K562 (cell line): ENCODE measurements around the gene RNFT1. TPM values are rescaled to one million over a fixed set of nuclear protein-coding genes. Genes with fewer than 3 reads are reported as not detected.

Experiments used
- ATAC-seq: fragments of 200-7000 bp; cut with Tn5 transposase; 3 replicates; pipeline ENCODE4 v1.9.1; 2020; ENCODE audit warnings: moderate library complexity
- BruUV-seq: library from RNA; stranded (reverse); fragments of 400-500 nt; replicated peaks from 2 replicates; lab custom pipeline; 2021; lab: Mats Ljungman, UMichigan
- CTCF ChIA-PET: fragments of 300-600 bp; formaldehyde crosslinking; extraction: SDS; loops from one replicate; lab custom pipeline; 2021; ENCODE audit warnings: low intra/inter-chr PET ratio; lab: Yijun Ruan, JAX
- POLR2A ChIA-PET: fragments of 300-600, 350-650 bp; sonication (Branson Sonifier 250); formaldehyde crosslinking; extraction: SDS; loops from one replicate; lab custom pipeline; 2021; ENCODE audit warnings: antibody characterized with exemption, inconsistent platforms; lab: Yijun Ruan, JAX
- DNase-seq, 4 experiments: peaks; one replicate each; pipeline versions ENCODE4 v3.0.0 to v3.0.0-alpha.2; 2011 to 2018; ENCODE audit warnings: low spot score in 3 of 4, mixed read lengths in 3 of 4; ENCODE audit errors: extremely low read depth in 1 of 4
- FAIRE-seq: peaks from 2 replicates; lab custom pipeline; 2011; peaks lifted over from hg19 to GRCh38; lab: Jason Lieb, UNC
- H2AFZ ChIP-seq: 2 replicates; pipeline ENCODE4 v1.6.0; 2011; ENCODE audit warnings: low read depth, low read length, control low read depth, inconsistent platforms
- H3K27ac ChIP-seq: fragments of 200-600 bp; 3 replicates; pipeline ENCODE4 v1.8.0; 2011; ENCODE audit warnings: low read depth, mild to moderate bottlenecking, control low read depth, inconsistent platforms, low read length, moderate library complexity, mixed read lengths; ENCODE audit errors: extremely low read depth
- H3K27me3 ChIP-seq, 2 experiments: fragments of 300-600 bp in 1 of 2; 2 replicates in 1 of 2; 3 replicates in 1 of 2; pipeline versions ENCODE4 v1.6.0 to v1.8.0; 2011; ENCODE audit warnings: inconsistent platforms in 2 of 2, low read length in 2 of 2, mild to moderate bottlenecking in 1 of 2, mixed read lengths in 1 of 2, moderate library complexity in 1 of 2; ENCODE audit not compliant: control insufficient read depth in 2 of 2, insufficient read depth in 2 of 2
- H3K36me3 ChIP-seq: fragments of 300-600 bp; 3 replicates; pipeline ENCODE4 v1.8.0; 2011; ENCODE audit warnings: mild to moderate bottlenecking, low read length, inconsistent platforms; ENCODE audit not compliant: control insufficient read depth, insufficient read depth
- H3K4me1 ChIP-seq, 2 experiments: fragments of 200-600 bp in 1 of 2; replicated peaks in 1 of 2; 2 replicates in 1 of 2; 3 replicates in 1 of 2; pipeline versions ENCODE4 v1.5.1 to v1.8.0; 2011; ENCODE audit warnings: inconsistent platforms in 2 of 2, low read length in 2 of 2, mild to moderate bottlenecking in 1 of 2, mixed read lengths in 1 of 2, moderate library complexity in 1 of 2; ENCODE audit not compliant: control insufficient read depth in 2 of 2, insufficient read depth in 2 of 2
- H3K4me2 ChIP-seq: 2 replicates; pipeline ENCODE4 v1.6.1; 2011; ENCODE audit warnings: low read length, control low read depth, inconsistent platforms, mixed read lengths; ENCODE audit not compliant: insufficient read depth
- H3K4me3 ChIP-seq: fragments of 200-600 bp; sonication (generic), shearing (Covaris generic); 2 replicates; pipeline ENCODE4 v1.5.1; 2016; ENCODE audit warnings: control low read depth, inconsistent platforms
- H3K79me2 ChIP-seq: fragments of 200-600 bp; 3 replicates; pipeline ENCODE4 v1.8.0; 2011; ENCODE audit warnings: low read length, inconsistent platforms; ENCODE audit not compliant: control insufficient read depth, insufficient read depth
- H3K9ac ChIP-seq, 2 experiments: 2 replicates each; pipeline versions ENCODE4 v1.6.0 to v1.6.1; 2011; ENCODE audit warnings: low read depth in 2 of 2, low read length in 2 of 2, control low read depth in 1 of 2, inconsistent platforms in 1 of 2, mild to moderate bottlenecking in 1 of 2, mixed read lengths in 1 of 2; ENCODE audit not compliant: insufficient read depth in 1 of 2
- H3K9me1 ChIP-seq: one replicate; pipeline ENCODE4 v1.6.0; 2011; ENCODE audit warnings: inconsistent platforms, mild to moderate bottlenecking, low read length, moderate library complexity; ENCODE audit not compliant: control insufficient read depth, insufficient read depth
- H3K9me3 ChIP-seq: replicated peaks from 2 replicates; pipeline ENCODE4 v1.5.1; 2011; ENCODE audit warnings: low read depth, low read length, inconsistent platforms; ENCODE audit not compliant: control insufficient read depth, insufficient read depth
- H4K20me1 ChIP-seq: replicated peaks from 2 replicates; pipeline ENCODE4 v1.6.1; 2011; ENCODE audit warnings: low read length, inconsistent platforms, mixed read lengths; ENCODE audit not compliant: control insufficient read depth, insufficient read depth
- ZZZ3 ChIP-seq: fragments of 450-650 bp; IDR thresholded peaks from 2 replicates; pipeline ENCODE4 v1.6.1; 2016; ENCODE audit warnings: antibody characterized with exemption, mild to moderate bottlenecking, moderate library complexity
- WGBS: fragments of 100-300 bp; shearing (Covaris generic); methylation state at CpG from one replicate; pipeline ENCODE4 v1.1.6; 2016; ENCODE audit warnings: low coverage, mixed read lengths; ENCODE audit not compliant: insufficient coverage; ENCODE audit errors: missing lambda C conversion rate; 5-methylcytosine and 5-hydroxymethylcytosine counted together
- in situ Hi-C: fragments of 300-500 bp; cut with MboI; formaldehyde crosslinking; loops from 4 replicates; pipeline ENCODE4 v1.15.0; 2018; ENCODE audit warnings: inconsistent platforms, mixed read lengths
- intact Hi-C: fragments of 100-400 bp; cut with micrococcal nuclease; formaldehyde crosslinking; loops from 2 replicates; pipeline ENCODE4 v1.14.2; 2022
- polyA plus RNA-seq, 8 experiments: library from polyadenylated mRNA; depleted of rRNA in 4 of 8; stranded (reverse) in 5 of 8; unstranded in 3 of 8; fragments of >200 nt; fragmentation: Nextera tagmentation in 2 of 8; fragmentation: Illumina TruSeq in 1 of 8; extraction: Ambion mirVana in 2 of 8; extraction: Trizol in 1 of 8; gene quantifications; 2 replicates each; pipeline versions ENCODE4 v1.2.1 to v1.2.3, GENCODE V29; 2011 to 2014; ENCODE audit warnings: inconsistent platforms in 1 of 8, missing spikeins in 1 of 8
- small RNA-seq: library from RNA; depleted of rRNA; stranded (forward); fragments of <200 nt; gene quantifications from one replicate; pipeline ENCODE3, GENCODE V24; 2014
- total RNA-seq, 7 experiments: library from RNA; depleted of rRNA in 6 of 7; stranded (reverse); fragments of >200 nt in 6 of 7; fragmentation: Illumina TruSeq in 2 of 7; extraction: Trizol in 2 of 7; gene quantifications; 2 replicates each; pipeline versions ENCODE4 v1.2.1 to v1.2.3, GENCODE V29; 2011 to 2021; ENCODE audit warnings: low replicate concordance in 1 of 7
- TF ChIP-seq, protein P1 (sequence below), 3 experiments: fragments of 200-800 bp in 1 of 3; fragments of 250-450 bp in 1 of 3; fragments of 450-650 bp in 1 of 3; sonication (Bioruptor Pico) in 1 of 3; sonication (Bioruptor generic) in 1 of 3; formaldehyde crosslinking in 1 of 3; IDR thresholded peaks; 2 replicates each; pipeline versions ENCODE4 v1.6.1 to v1.8.0; 2016 to 2022; ENCODE audit warnings: mild to moderate bottlenecking in 2 of 3, missing genetic modification characterization in 2 of 3, missing compliant biosample characterization in 1 of 3, moderate library complexity in 1 of 3

The RNFT1 gene
- total and polyA plus RNA-seq, 9 of the 15 experiments (the other 6 are each of a cell fraction or from before 2014, with no cell fraction given): 15.8 to 61.3 (median 23.5) TPM

DNA sequence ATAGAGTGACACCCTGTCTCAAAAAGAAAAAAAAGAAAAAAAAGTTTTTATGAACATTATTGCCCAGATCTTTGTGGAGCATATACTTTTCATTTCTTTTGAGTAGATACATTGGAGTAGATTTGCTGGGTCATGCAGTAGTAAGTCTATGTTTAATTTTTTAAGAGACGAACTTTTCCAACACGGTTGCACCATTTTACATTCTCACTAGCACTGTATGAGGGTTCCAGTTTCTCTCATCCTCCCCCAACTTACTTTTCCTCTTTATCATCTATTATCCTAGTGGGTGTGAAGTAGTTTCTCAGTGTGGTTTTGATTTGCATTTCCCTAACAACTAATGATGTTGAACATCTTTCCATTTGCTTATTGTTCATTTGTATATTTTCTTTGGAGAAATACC is 61.1 kb downstream of the RNFT1 start:
- Histone ChIP-seq H3K4me3 (no peak overlapping the region), H3K4me1 (peaks cover 2 to 5% of the 10 kb centered on the region in 2 experiments; a peak in 3 of 5 replicates), H3K9ac (no peak overlapping the region), H3K27me3 (no peaks in the 10 kb centered on the region), H3K9me3 (no peaks in the 10 kb centered on the region), H3K79me2 (peaks cover 87% of the 10 kb centered on the region), H4K20me1 (no peaks in the 10 kb centered on the region), H3K9me1 (no peaks in the 10 kb centered on the region), H2AFZ (no peak overlapping the region), H3K27ac (no peak overlapping the region), H3K36me3 (peaks cover 38% of the 10 kb centered on the region; the same call in 1 of the 3 replicates), H3K4me2 (no peak overlapping the region)
- TF ChIP-seq, protein P1, sequence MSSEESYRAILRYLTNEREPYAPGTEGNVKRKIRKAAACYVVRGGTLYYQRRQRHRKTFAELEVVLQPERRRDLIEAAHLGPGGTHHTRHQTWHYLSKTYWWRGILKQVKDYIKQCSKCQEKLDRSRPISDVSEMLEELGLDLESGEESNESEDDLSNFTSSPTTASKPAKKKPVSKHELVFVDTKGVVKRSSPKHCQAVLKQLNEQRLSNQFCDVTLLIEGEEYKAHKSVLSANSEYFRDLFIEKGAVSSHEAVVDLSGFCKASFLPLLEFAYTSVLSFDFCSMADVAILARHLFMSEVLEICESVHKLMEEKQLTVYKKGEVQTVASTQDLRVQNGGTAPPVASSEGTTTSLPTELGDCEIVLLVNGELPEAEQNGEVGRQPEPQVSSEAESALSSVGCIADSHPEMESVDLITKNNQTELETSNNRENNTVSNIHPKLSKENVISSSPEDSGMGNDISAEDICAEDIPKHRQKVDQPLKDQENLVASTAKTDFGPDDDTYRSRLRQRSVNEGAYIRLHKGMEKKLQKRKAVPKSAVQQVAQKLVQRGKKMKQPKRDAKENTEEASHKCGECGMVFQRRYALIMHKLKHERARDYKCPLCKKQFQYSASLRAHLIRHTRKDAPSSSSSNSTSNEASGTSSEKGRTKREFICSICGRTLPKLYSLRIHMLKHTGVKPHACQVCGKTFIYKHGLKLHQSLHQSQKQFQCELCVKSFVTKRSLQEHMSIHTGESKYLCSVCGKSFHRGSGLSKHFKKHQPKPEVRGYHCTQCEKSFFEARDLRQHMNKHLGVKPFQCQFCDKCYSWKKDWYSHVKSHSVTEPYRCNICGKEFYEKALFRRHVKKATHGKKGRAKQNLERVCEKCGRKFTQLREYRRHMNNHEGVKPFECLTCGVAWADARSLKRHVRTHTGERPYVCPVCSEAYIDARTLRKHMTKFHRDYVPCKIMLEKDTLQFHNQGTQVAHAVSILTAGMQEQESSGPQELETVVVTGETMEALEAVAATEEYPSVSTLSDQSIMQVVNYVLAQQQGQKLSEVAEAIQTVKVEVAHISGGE (CRISPR knock-in tag; IDR thresholded peaks at IDR 0.05): peak in 1 of 3 experiments; percentile 84; a peak in 2 of 6 replicates
- TF ChIP-seq ZZZ3: no peak
- no TSS peak for BruUV-seq
- CTCF ChIA-PET: no interaction called here
- WGBS: 72% methylated on average over 2 of the region's 2 CpGs
- ATAC-seq (no peak), DNase-seq (no peak), FAIRE-seq (peak; percentile 46)
- intact Hi-C loops: no loop called here
- POLR2A ChIA-PET: interaction anchor here (0.6 to 2.5 kb wide), 3 partner anchors 9 to 357 kb away, joined by 3 to 9 read pairs (median 3); partner anchors contain the start of genes RPS6KB1 and TUBD1
- in situ Hi-C loops: no loop called here

Small RNAs within 50 kb of the gene (small RNA-seq; reads per million reads assigned to genes)
- not detected for gene RPS29P21

Other genes starting within 250 kb of the RNFT1 start
- 11.3 and 13.4 TPM in 2 replicates for gene TUBD1, start 71.8 kb downstream of the RNFT1 start, total RNA-seq (2014; rRNA removed)
- 18.0 and 23.0 TPM in 2 replicates for gene TUBD1, start 71.8 kb downstream of the RNFT1 start, total RNA-seq (2014; rRNA removed; fragmentation: Illumina TruSeq; extraction: Trizol)
- 16.6 and 17.9 TPM in 2 replicates for gene TUBD1, start 71.8 kb downstream of the RNFT1 start, total RNA-seq (2015; rRNA removed; fragmentation: Illumina TruSeq; extraction: Trizol)
- gene TUBD1, start 71.8 kb downstream of the RNFT1 start, total RNA-seq (2021): 13.8 TPM in 2 replicates
- gene TUBD1, start 71.8 kb downstream of the RNFT1 start, polyA plus RNA-seq (2011; rRNA removed): 26.7 and 35.3 TPM in 2 replicates
- gene TUBD1, start 71.8 kb downstream of the RNFT1 start, polyA plus RNA-seq (2014; fragmentation: Illumina TruSeq; extraction: Trizol): 18.7 and 20.7 TPM in 2 replicates
- gene TUBD1, start 71.8 kb downstream of the RNFT1 start, polyA plus RNA-seq (2014; fragmentation: Nextera tagmentation; extraction: Ambion mirVana): 10 to 100 TPM; 10.8 to 15.7 TPM
- 19.5 and 19.6 TPM in 2 replicates for gene TUBD1, start 71.8 kb downstream of the RNFT1 start, polyA plus RNA-seq (2014; rRNA removed)
- gene RPS6KB1, start 71.6 kb downstream of the RNFT1 start, total RNA-seq (2014; rRNA removed): 36.3 and 60.7 TPM in 2 replicates
- gene RPS6KB1, start 71.6 kb downstream of the RNFT1 start, total RNA-seq (2014; rRNA removed; fragmentation: Illumina TruSeq; extraction: Trizol): 38.5 and 43.6 TPM in 2 replicates
- gene RPS6KB1, start 71.6 kb downstream of the RNFT1 start, total RNA-seq (2015; rRNA removed; fragmentation: Illumina TruSeq; extraction: Trizol): 32.7 and 33.2 TPM in 2 replicates
- 35.9 and 37.9 TPM in 2 replicates for gene RPS6KB1, start 71.6 kb downstream of the RNFT1 start, total RNA-seq (2021)
- 28.2 and 35.1 TPM in 2 replicates for gene RPS6KB1, start 71.6 kb downstream of the RNFT1 start, polyA plus RNA-seq (2011; rRNA removed)
- 29.6 and 35.4 TPM in 2 replicates for gene RPS6KB1, start 71.6 kb downstream of the RNFT1 start, polyA plus RNA-seq (2014; fragmentation: Illumina TruSeq; extraction: Trizol)
- gene RPS6KB1, start 71.6 kb downstream of the RNFT1 start, polyA plus RNA-seq (2014; fragmentation: Nextera tagmentation; extraction: Ambion mirVana): 1 to 10 TPM; 8.8 to 9.2 TPM
- gene RPS6KB1, start 71.6 kb downstream of the RNFT1 start, polyA plus RNA-seq (2014; rRNA removed): 29.2 and 45.8 TPM in 2 replicates
- gene HEATR6, start 114.2 kb upstream of the RNFT1 start, total RNA-seq (2014; rRNA removed): 6.9 and 11.3 TPM in 2 replicates
- gene HEATR6, start 114.2 kb upstream of the RNFT1 start, total RNA-seq (2014; rRNA removed; fragmentation: Illumina TruSeq; extraction: Trizol): 11.4 and 12.1 TPM in 2 replicates
- 10.9 and 12.7 TPM in 2 replicates for gene HEATR6, start 114.2 kb upstream of the RNFT1 start, total RNA-seq (2015; rRNA removed; fragmentation: Illumina TruSeq; extraction: Trizol)
- 12.9 and 13.5 TPM in 2 replicates for gene HEATR6, start 114.2 kb upstream of the RNFT1 start, total RNA-seq (2021)
- gene HEATR6, start 114.2 kb upstream of the RNFT1 start, polyA plus RNA-seq (2011; rRNA removed): 17.6 and 22.9 TPM in 2 replicates
- 14.5 and 15.4 TPM in 2 replicates for gene HEATR6, start 114.2 kb upstream of the RNFT1 start, polyA plus RNA-seq (2014; fragmentation: Illumina TruSeq; extraction: Trizol)
- gene HEATR6, start 114.2 kb upstream of the RNFT1 start, polyA plus RNA-seq (2014; fragmentation: Nextera tagmentation; extraction: Ambion mirVana): 1 to 10 TPM; 5.3 to 9.1 TPM
- 10.8 and 13.5 TPM in 2 replicates for gene HEATR6, start 114.2 kb upstream of the RNFT1 start, polyA plus RNA-seq (2014; rRNA removed)
- gene CA4, start 185.2 kb upstream of the RNFT1 start, total RNA-seq (2014; rRNA removed): not detected in 2 replicates
- not detected in 2 replicates for gene CA4, start 185.2 kb upstream of the RNFT1 start, total RNA-seq (2014; rRNA removed; fragmentation: Illumina TruSeq; extraction: Trizol)
- gene CA4, start 185.2 kb upstream of the RNFT1 start, total RNA-seq (2015; rRNA removed; fragmentation: Illumina TruSeq; extraction: Trizol): not detected in 2 replicates
- gene CA4, start 185.2 kb upstream of the RNFT1 start, total RNA-seq (2021): 0.13 and 0.18 TPM in 2 replicates
- gene CA4, start 185.2 kb upstream of the RNFT1 start, polyA plus RNA-seq (2011; rRNA removed): 0.13 TPM in 1 of 2 replicates, not detected in the other
- not detected in 2 replicates for gene CA4, start 185.2 kb upstream of the RNFT1 start, polyA plus RNA-seq (2014; fragmentation: Illumina TruSeq; extraction: Trizol)
- gene CA4, start 185.2 kb upstream of the RNFT1 start, polyA plus RNA-seq (2014; fragmentation: Nextera tagmentation; extraction: Ambion mirVana): not detected
- gene CA4, start 185.2 kb upstream of the RNFT1 start, polyA plus RNA-seq (2014; rRNA removed): not detected in 2 replicates